ENCODE measurements around the gene CD58. TPM values are rescaled to one million over a fixed set of nuclear protein-coding genes. Genes with fewer than 3 reads are reported as not detected.

The CD58 gene
- total RNA-seq, 1 donor from 2014 or later, result 19.6 TPM

- H3K4me3 Mint-ChIP-seq (ENCODE audit: unreplicated experiment), result no peak overlapping the region
- no peaks in the 10 kb centered on the region for H3K9me3 Mint-ChIP-seq (ENCODE audit: low read depth)
- TF ChIP-seq CTCF (IDR thresholded peaks at IDR 0.05), result no peak
- no peak for DNase-seq (ENCODE audit: low spot score)
- H3K4me1 Mint-ChIP-seq (ENCODE audit: low read depth), result peaks cover 31% of the 10 kb centered on the region
- no peaks in the 10 kb centered on the region for H3K36me3 Mint-ChIP-seq (ENCODE audit: low read depth)
- no peaks in the 10 kb centered on the region for H3K27me3 Mint-ChIP-seq (ENCODE audit: low read depth)
- H3K27ac Mint-ChIP-seq (ENCODE audit: unreplicated experiment), result no peak overlapping the region
Measured at GRCh38 chr1:116506132-116507004, 64.5 kb downstream of the CD58 start.

GRCh38 chr1:116504308-116505156 lies 66.3 kb downstream of the CD58 start:
- peaks cover 26% of the 10 kb centered on the region for H3K4me1 Mint-ChIP-seq (ENCODE audit: low read depth)
- no peaks in the 10 kb centered on the region for H3K9me3 Mint-ChIP-seq (ENCODE audit: low read depth)
- no peak for DNase-seq (ENCODE audit: low spot score)
- H3K27ac Mint-ChIP-seq (ENCODE audit: unreplicated experiment), result peak overlapping the region; percentile 74
- H3K4me3 Mint-ChIP-seq (ENCODE audit: unreplicated experiment), result no peak overlapping the region
- TF ChIP-seq CTCF (IDR thresholded peaks at IDR 0.05), result no peak
- H3K36me3 Mint-ChIP-seq (ENCODE audit: low read depth), result no peaks in the 10 kb centered on the region
- H3K27me3 Mint-ChIP-seq (ENCODE audit: low read depth), result no peaks in the 10 kb centered on the region

- no peaks in the 10 kb centered on the region for H3K9me3 Mint-ChIP-seq (ENCODE audit: low read depth)
- no peak overlapping the region for H3K4me3 Mint-ChIP-seq (ENCODE audit: unreplicated experiment)
- DNase-seq (ENCODE audit: low spot score), result no peak
- no peaks in the 10 kb centered on the region for H3K27me3 Mint-ChIP-seq (ENCODE audit: low read depth)
- TF ChIP-seq CTCF (IDR thresholded peaks at IDR 0.05), result no peak
- H3K36me3 Mint-ChIP-seq (ENCODE audit: low read depth), result no peaks in the 10 kb centered on the region
- H3K4me1 Mint-ChIP-seq (ENCODE audit: low read depth), result peaks cover 23% of the 10 kb centered on the region
- H3K27ac Mint-ChIP-seq (ENCODE audit: unreplicated experiment), result no peak overlapping the region
Measured at GRCh38 chr1:116503546-116504307, 67.1 kb downstream of the CD58 start.

GRCh38 chr1:116502671-116503314 lies 68.0 kb downstream of the CD58 start:
- no peaks in the 10 kb centered on the region for H3K27me3 Mint-ChIP-seq (ENCODE audit: low read depth)
- no peak for TF ChIP-seq CTCF (IDR thresholded peaks at IDR 0.05)
- H3K4me1 Mint-ChIP-seq (ENCODE audit: low read depth), result peaks cover 21% of the 10 kb centered on the region
- no peak for DNase-seq (ENCODE audit: low spot score)
- H3K36me3 Mint-ChIP-seq (ENCODE audit: low read depth), result no peaks in the 10 kb centered on the region
- H3K4me3 Mint-ChIP-seq (ENCODE audit: unreplicated experiment), result no peak overlapping the region
- H3K9me3 Mint-ChIP-seq (ENCODE audit: low read depth), result no peaks in the 10 kb centered on the region
- H3K27ac Mint-ChIP-seq (ENCODE audit: unreplicated experiment), result no peak overlapping the region

All from chondrocyte (in vitro differentiated cells).